Measurements from ENCODE around the gene ADORA2A.

ADORA2A gene

GRCh38 chr22:24440718-24441405 is 13.5 kb downstream of the ADORA2A start:
- DNase-seq (ENCODE audit: low read depth), result no peak
- no peak overlapping the region for H3K4me3 ChIP-seq (ENCODE audit: control insufficient read depth, low read depth, low read length)
- TF ChIP-seq CTCF (conservative IDR thresholded peaks at IDR 0.05; ENCODE audit: control insufficient read depth, insufficient read depth, low read depth, low read length), result no peak

GRCh38 chr22:24441406-24442351 is 14.3 kb downstream of the ADORA2A start:
- no peak overlapping the region for H3K4me3 ChIP-seq (ENCODE audit: control insufficient read depth, low read depth, low read length)
- no peak for TF ChIP-seq CTCF (conservative IDR thresholded peaks at IDR 0.05; ENCODE audit: control insufficient read depth, insufficient read depth, low read depth, low read length)
- DNase-seq (ENCODE audit: low read depth), result no peak

GRCh38 chr22:24442352-24442744 is 14.9 kb downstream of the ADORA2A start:
- no peak overlapping the region for H3K4me3 ChIP-seq (ENCODE audit: control insufficient read depth, low read depth, low read length)
- DNase-seq (ENCODE audit: low read depth), result no peak

GRCh38 chr22:24443668-24444067 is 16.3 kb downstream of the ADORA2A start:
- no peak overlapping the region for H3K4me3 ChIP-seq (ENCODE audit: control insufficient read depth, low read depth, low read length)
- no peak for TF ChIP-seq CTCF (conservative IDR thresholded peaks at IDR 0.05; ENCODE audit: control insufficient read depth, insufficient read depth, low read depth, low read length)
- DNase-seq (ENCODE audit: low read depth), result no peak

More at GRCh38 chr22:24442352-24442744, 14.9 kb downstream of the ADORA2A start:
- TF ChIP-seq CTCF (conservative IDR thresholded peaks at IDR 0.05; ENCODE audit: control insufficient read depth, insufficient read depth, low read depth, low read length), result no peak

GRCh38 chr22:24444251-24444650 is 16.9 kb downstream of the ADORA2A start:
- H3K4me3 ChIP-seq (ENCODE audit: control insufficient read depth, low read depth, low read length), result no peak overlapping the region
- DNase-seq (ENCODE audit: low read depth), result no peak
- no peak for TF ChIP-seq CTCF (conservative IDR thresholded peaks at IDR 0.05; ENCODE audit: control insufficient read depth, insufficient read depth, low read depth, low read length)

DNA sequence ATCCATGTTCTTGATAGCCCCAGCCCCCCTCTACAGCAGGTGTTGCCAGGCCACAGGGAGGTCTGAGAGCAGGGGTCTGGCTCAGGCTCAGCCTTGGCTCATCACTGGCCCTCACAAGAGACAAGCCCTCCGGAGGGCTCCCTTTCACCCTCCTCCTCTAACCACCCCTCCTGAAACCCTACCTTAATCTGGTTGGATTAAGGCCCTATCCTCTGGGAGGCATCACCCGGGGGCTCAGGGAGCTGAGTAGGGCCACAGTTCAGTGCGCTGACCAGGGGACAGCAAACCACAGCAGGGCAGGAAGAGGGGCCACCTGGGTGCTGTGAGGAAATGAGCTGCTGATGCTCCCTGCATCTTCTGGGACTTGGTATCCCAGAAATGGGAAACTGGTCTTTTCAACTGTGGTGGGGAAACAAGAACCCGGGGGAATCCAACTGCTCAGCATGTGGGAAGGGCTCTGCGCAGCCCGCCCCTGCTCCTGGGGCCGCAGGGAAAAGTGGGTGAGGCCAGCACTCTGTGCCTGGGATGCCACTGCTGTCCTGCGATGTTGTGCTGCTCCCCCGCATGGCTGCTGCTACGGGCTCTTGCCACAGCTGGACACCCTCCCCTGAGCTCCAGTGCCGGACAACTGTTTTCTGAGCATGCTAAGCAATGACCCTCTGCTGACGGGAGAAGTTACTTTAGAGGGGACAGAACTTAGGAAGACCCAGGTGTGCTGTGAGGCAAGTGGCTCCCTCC is 17.5 kb downstream of the ADORA2A start:
- TF ChIP-seq CTCF (conservative IDR thresholded peaks at IDR 0.05; ENCODE audit: control insufficient read depth, insufficient read depth, low read depth, low read length), result no peak
- DNase-seq (ENCODE audit: low read depth), result no peak
- no peak overlapping the region for H3K4me3 ChIP-seq (ENCODE audit: control insufficient read depth, low read depth, low read length)
